ENCODE data around the gene OR6K3.

Gene OR6K3

GRCh38 chr1:158686111-158687009 lies 34.2 kb downstream of the OR6K3 start, which contains the start of gene SPTA1:
TSS of gene SPTA1 (minus strand) at chr1:158686715. CDS start at chr1:158686517, 198 bp downstream.
- no peak for DNase-seq

- DNase-seq, result no peak
Measured at GRCh38 chr1:158685085-158685484, 35.4 kb downstream of the OR6K3 start.

- no peak for DNase-seq
Measured at GRCh38 chr1:158681606-158682005, 38.9 kb downstream of the OR6K3 start.

GRCh38 chr1:158679289-158679688 lies 41.2 kb downstream of the OR6K3 start:
- no peak for DNase-seq

- DNase-seq, result no peak
Measured at GRCh38 chr1:158675563-158676323, 44.8 kb downstream of the OR6K3 start.

GRCh38 chr1:158674302-158674701 lies 46.2 kb downstream of the OR6K3 start:
- DNase-seq, result no peak
